ENCODE data around the gene ZMYM2. TPM values are rescaled to one million over a fixed set of nuclear protein-coding genes. Genes with fewer than 3 reads are reported as not detected.
A peak's percentile ranks its signal among the peaks of the same experiment; 100 is the strongest.

ZMYM2 gene
- polyA plus RNA-seq, 3 donors = 6.7 to 32.6 (median 8.5) TPM

DNA sequence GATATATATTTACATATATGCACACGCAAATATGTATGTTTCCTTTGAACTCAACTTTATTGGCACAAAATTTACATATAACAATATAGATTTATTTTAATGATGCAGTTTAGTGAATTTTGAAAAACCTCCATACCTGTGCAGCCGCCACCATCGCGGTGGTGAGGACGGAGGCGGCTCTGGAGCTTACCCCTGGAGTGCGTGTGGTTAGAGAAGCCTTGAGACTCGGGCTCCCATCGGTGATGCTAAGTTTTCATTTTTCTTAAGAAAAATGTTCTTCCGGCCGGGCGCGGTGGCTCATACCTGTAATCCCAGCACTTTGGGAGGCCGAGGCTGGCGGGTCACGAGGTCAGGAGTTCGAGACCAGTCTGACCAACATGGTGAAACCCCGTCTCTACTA, 170.5 kb downstream of the ZMYM2 start:
- H2AFZ ChIP-seq (ENCODE audit: insufficient read depth, low read depth, low read length, poor library complexity, severe bottlenecking) = no peak overlapping the region
- no peaks in the 10 kb centered on the region for H4K20me1 ChIP-seq (ENCODE audit: insufficient read depth, low read length)
- Mint-ChIP-seq H3K4me1 (peaks cover 21% of the 10 kb centered on the region), H3K4me3 (peak overlapping the region in 1 of 2 donors; percentile 74), H3K9me3 (peaks cover 0 to 7% (median 0%) of the 10 kb centered on the region in 7 donors), H3K27me3 (ENCODE audit: low read depth in 3 of 3) (peaks cover 7 to 19% (median 13%) of the 10 kb centered on the region in 3 donors), H3K27ac (no peak overlapping the region), H3K36me3 (no peaks in the 10 kb centered on the region)
- DNase-seq = no peak
- no peaks in the 10 kb centered on the region for H3K36me3 ChIP-seq (replicated peaks in 1 of 2; ENCODE audit: control insufficient read depth in 1 of 2, insufficient read depth in 2 of 2, low read length in 2 of 2)
- H3K4me2 ChIP-seq (replicated peaks; ENCODE audit: extremely low read depth, low read length, poor library complexity, severe bottlenecking) = no peak overlapping the region
- intact Hi-C loops (cut with micrococcal nuclease) = loop anchor here (5.0 to 10.0 kb wide), 4 partner anchors 33 to 54 kb away; partner anchors contain the start of gene GJA3 (in 1 of the 2)
- no peak overlapping the region for H3K9ac ChIP-seq (ENCODE audit: insufficient read depth, low read length, poor library complexity, severe bottlenecking)
- 96% methylated on average over 7 of the region's 18 CpGs for WGBS (ENCODE audit: insufficient coverage)
- no peak overlapping the region for H3K4me3 ChIP-seq (replicated peaks in 1 of 3; ENCODE audit: low read depth in 2 of 3, low read length in 3 of 3)
- TF ChIP-seq, protein P1, sequence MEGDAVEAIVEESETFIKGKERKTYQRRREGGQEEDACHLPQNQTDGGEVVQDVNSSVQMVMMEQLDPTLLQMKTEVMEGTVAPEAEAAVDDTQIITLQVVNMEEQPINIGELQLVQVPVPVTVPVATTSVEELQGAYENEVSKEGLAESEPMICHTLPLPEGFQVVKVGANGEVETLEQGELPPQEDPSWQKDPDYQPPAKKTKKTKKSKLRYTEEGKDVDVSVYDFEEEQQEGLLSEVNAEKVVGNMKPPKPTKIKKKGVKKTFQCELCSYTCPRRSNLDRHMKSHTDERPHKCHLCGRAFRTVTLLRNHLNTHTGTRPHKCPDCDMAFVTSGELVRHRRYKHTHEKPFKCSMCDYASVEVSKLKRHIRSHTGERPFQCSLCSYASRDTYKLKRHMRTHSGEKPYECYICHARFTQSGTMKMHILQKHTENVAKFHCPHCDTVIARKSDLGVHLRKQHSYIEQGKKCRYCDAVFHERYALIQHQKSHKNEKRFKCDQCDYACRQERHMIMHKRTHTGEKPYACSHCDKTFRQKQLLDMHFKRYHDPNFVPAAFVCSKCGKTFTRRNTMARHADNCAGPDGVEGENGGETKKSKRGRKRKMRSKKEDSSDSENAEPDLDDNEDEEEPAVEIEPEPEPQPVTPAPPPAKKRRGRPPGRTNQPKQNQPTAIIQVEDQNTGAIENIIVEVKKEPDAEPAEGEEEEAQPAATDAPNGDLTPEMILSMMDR (IDR thresholded peaks at IDR 0.05) = no peak
- H3K4me1 ChIP-seq (ENCODE audit: control insufficient read depth in 1 of 2, insufficient read depth in 2 of 2, low read length in 2 of 2) = peaks cover 25 to 32% of the 10 kb centered on the region in 2 donors
- H3K27me3 ChIP-seq (ENCODE audit: control insufficient read depth in 2 of 2, insufficient read depth in 2 of 2, low read length in 2 of 2) = peaks cover 16 to 38% of the 10 kb centered on the region in 2 donors
- no peaks in the 10 kb centered on the region for H3K79me2 ChIP-seq (ENCODE audit: insufficient read depth, low read length)
- H3K9me3 ChIP-seq (replicated peaks in 1 of 2; ENCODE audit: control insufficient read depth in 1 of 2, insufficient read depth in 1 of 2, low read length in 2 of 2) = no peaks in the 10 kb centered on the region
- no peak overlapping the region for H3K27ac ChIP-seq (ENCODE audit: low read depth in 1 of 2, low read length in 2 of 2)

DNA sequence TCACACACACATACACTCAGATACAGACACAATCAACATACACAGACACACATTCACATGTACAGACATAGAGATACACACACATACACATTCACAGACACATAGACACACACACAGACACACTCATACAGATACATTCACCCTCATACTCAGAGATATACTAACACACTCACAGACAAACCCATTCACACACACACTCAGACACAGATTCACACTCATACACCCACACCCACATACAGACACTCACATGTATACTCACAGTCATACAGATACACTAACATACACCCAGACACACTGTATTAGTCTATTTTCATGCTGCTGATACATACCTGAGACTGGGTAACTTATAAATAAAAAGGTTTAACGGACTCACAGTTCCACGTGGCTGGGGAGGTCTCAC, 171.5 kb downstream of the ZMYM2 start:
- Mint-ChIP-seq H3K4me1 (peaks cover 21% of the 10 kb centered on the region), H3K27me3 (ENCODE audit: low read depth in 3 of 3) (peaks cover 7 to 14% (median 11%) of the 10 kb centered on the region in 3 donors), H3K27ac (no peak overlapping the region), H3K4me3 (no peak overlapping the region), H3K9me3 (peaks cover 0 to 5% (median 0%) of the 10 kb centered on the region in 7 donors), H3K36me3 (no peaks in the 10 kb centered on the region)
- Histone ChIP-seq H2AFZ (ENCODE audit: insufficient read depth, low read depth, low read length, poor library complexity, severe bottlenecking) (no peak overlapping the region), H3K27ac (ENCODE audit: low read depth in 1 of 2, low read length in 2 of 2) (no peak overlapping the region), H3K4me2 (replicated peaks; ENCODE audit: extremely low read depth, low read length, poor library complexity, severe bottlenecking) (no peak overlapping the region), H3K36me3 (replicated peaks in 1 of 2; ENCODE audit: control insufficient read depth in 1 of 2, insufficient read depth in 2 of 2, low read length in 2 of 2) (no peaks in the 10 kb centered on the region), H4K20me1 (ENCODE audit: insufficient read depth, low read length) (no peaks in the 10 kb centered on the region), H3K9ac (ENCODE audit: insufficient read depth, low read length, poor library complexity, severe bottlenecking) (no peak overlapping the region), H3K9me3 (replicated peaks in 1 of 2; ENCODE audit: control insufficient read depth in 1 of 2, insufficient read depth in 1 of 2, low read length in 2 of 2) (no peaks in the 10 kb centered on the region), H3K79me2 (ENCODE audit: insufficient read depth, low read length) (no peaks in the 10 kb centered on the region), H3K27me3 (ENCODE audit: control insufficient read depth in 2 of 2, insufficient read depth in 2 of 2, low read length in 2 of 2) (peaks cover 16 to 38% of the 10 kb centered on the region in 2 donors), H3K4me3 (replicated peaks in 1 of 3; ENCODE audit: low read depth in 2 of 3, low read length in 3 of 3) (no peak overlapping the region), H3K4me1 (ENCODE audit: control insufficient read depth in 1 of 2, insufficient read depth in 2 of 2, low read length in 2 of 2) (peaks cover 25 to 32% of the 10 kb centered on the region in 2 donors)
- WGBS (ENCODE audit: insufficient coverage) = 80% methylated on average over 2 of the region's 2 CpGs
- DNase-seq = no peak
- TF ChIP-seq, protein P1 (IDR thresholded peaks at IDR 0.05) = no peak
- intact Hi-C loops (cut with micrococcal nuclease) = no loop called here
